ENCODE results near the gene HADHA.

Gene HADHA

GRCh38 chr2:26176279-26176615 lies 68.2 kb downstream of the HADHA start:
- no peak overlapping the region for H2BK5ac ChIP-seq (ENCODE audit: low read length)
- H3K14ac ChIP-seq (ENCODE audit: low read length) = no peak overlapping the region
- H2AFZ ChIP-seq (ENCODE audit: low read length) = no peak overlapping the region
- peaks cover 12% of the 10 kb centered on the region for H3K79me1 ChIP-seq (ENCODE audit: low read depth, low read length)
- no peak overlapping the region for H4K8ac ChIP-seq (ENCODE audit: low read depth, low read length)
- peak overlapping the region; percentile 53 for H3K9ac ChIP-seq (ENCODE audit: low read depth, low read length, poor library complexity)
- H3K9me3 ChIP-seq (replicated peaks in 1 of 2; ENCODE audit: control insufficient read depth in 2 of 2, insufficient read depth in 1 of 2, low read depth in 1 of 2, low read length in 2 of 2) = no peaks in the 10 kb centered on the region
- H2BK12ac ChIP-seq (ENCODE audit: low read length) = no peak overlapping the region
- no peak overlapping the region for H3K27ac ChIP-seq (replicated peaks; ENCODE audit: low read length)
- no peak overlapping the region for H3K4me3 ChIP-seq (ENCODE audit: low read length in 2 of 2)
- H4K91ac ChIP-seq (ENCODE audit: low read depth, low read length, poor library complexity) = no peak overlapping the region
- peak overlapping the region; percentile 44 for H3K18ac ChIP-seq (ENCODE audit: low read length)
- no peak overlapping the region for H2AK5ac ChIP-seq (ENCODE audit: low read depth, low read length)
- peaks cover 35 to 36% of the 10 kb centered on the region in 2 donors for H3K4me1 ChIP-seq (ENCODE audit: control insufficient read depth in 2 of 2, insufficient read depth in 1 of 2, low read depth in 1 of 2, low read length in 2 of 2)
- no peak overlapping the region for H3K4me2 ChIP-seq (ENCODE audit: insufficient read depth, low read length, poor library complexity, severe bottlenecking)
- WGBS, 2 donors (ENCODE audit: extremely low coverage in 2 of 2, insufficient read length in 2 of 2, insufficient replicate concordance in 1 of 2) = no CpG with 5 or more reads among the region's 11 CpGs
- no peak overlapping the region for H3K4ac ChIP-seq (ENCODE audit: low read length)
- no peak overlapping the region for H2BK15ac ChIP-seq (ENCODE audit: low read length)
- H3K36me3 ChIP-seq (replicated peaks in 1 of 2; ENCODE audit: control insufficient read depth in 2 of 2, insufficient read depth in 2 of 2, low read length in 2 of 2) = peaks cover 15 to 29% of the 10 kb centered on the region in 2 donors
- DNase-seq (ENCODE audit: low spot score) = no peak
- H3K27me3 ChIP-seq (ENCODE audit: control insufficient read depth in 3 of 3, insufficient read depth in 3 of 3, low read depth in 1 of 3, low read length in 3 of 3) = peaks cover 0 to 2% (median 0%) of the 10 kb centered on the region in 3 experiments
- H3K23ac ChIP-seq (ENCODE audit: low read depth, low read length, poor library complexity) = no peak overlapping the region
- no peak overlapping the region for H2BK120ac ChIP-seq (ENCODE audit: low read depth, low read length)

DNA sequence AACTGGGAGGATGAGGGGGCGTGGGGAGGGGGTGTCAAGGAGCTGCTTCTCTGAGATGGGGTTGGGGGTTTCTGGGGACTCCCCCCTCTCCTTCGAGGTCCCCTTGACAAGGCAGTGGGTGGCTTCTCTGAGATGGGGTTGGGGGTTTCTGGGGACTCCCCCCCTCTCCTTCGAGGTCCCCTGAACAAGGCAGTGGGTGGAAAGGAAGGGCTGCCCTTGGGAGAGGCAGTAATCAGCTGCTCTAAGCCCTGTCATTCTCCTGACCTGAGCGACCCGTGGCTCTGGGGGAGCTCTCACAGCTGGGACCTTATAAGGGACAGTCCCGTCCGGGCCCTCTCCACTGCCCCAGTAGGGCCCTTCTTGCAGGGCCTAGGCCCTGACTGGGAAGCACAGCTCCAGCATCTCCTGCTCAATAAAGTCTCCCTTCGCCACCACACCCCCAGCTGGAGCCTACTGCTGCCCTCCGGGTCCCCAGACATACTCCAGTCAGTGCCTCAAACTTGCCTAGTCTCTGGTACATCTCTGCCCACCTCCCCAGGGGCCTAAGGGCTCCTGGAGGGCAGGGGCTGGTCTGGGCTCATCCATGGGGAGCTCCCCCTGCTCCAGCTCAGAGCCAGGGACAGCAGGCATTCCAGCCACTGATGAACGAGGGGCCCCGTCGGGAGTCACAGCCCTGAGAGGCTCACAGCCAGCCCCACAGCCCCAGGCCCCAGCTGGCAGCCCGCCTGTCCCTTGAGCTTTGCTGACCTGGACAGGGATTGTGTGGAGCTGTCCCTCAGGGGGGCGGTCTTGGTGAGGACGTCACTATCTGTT lies 68.8 kb downstream of the HADHA start:
- WGBS, 2 donors (ENCODE audit: extremely low coverage in 2 of 2, insufficient read length in 2 of 2, insufficient replicate concordance in 1 of 2) = no CpG with 5 or more reads among the region's 15 CpGs

GRCh38 chr2:26174691-26175465 lies 69.6 kb downstream of the HADHA start:
- Histone ChIP-seq H3K9me3 (replicated peaks in 1 of 2; ENCODE audit: control insufficient read depth in 2 of 2, insufficient read depth in 1 of 2, low read depth in 1 of 2, low read length in 2 of 2) (no peaks in the 10 kb centered on the region), H3K36me3 (replicated peaks in 1 of 2; ENCODE audit: control insufficient read depth in 2 of 2, insufficient read depth in 2 of 2, low read length in 2 of 2) (peaks cover 7 to 21% of the 10 kb centered on the region in 2 donors), H4K8ac (ENCODE audit: low read depth, low read length) (no peak overlapping the region), H3K23ac (ENCODE audit: low read depth, low read length, poor library complexity) (no peak overlapping the region), H2AFZ (ENCODE audit: low read length) (no peak overlapping the region), H2BK5ac (ENCODE audit: low read length) (peak overlapping the region; percentile 90), H2AK5ac (ENCODE audit: low read depth, low read length) (no peak overlapping the region), H3K9ac (ENCODE audit: low read depth, low read length, poor library complexity) (peak overlapping the region; percentile 88), H3K4me3 (ENCODE audit: low read length in 2 of 2) (peak overlapping the region; percentile 76 to 93), H3K79me1 (ENCODE audit: low read depth, low read length) (peaks cover 11% of the 10 kb centered on the region), H2BK15ac (ENCODE audit: low read length) (no peak overlapping the region), H2BK12ac (ENCODE audit: low read length) (no peak overlapping the region), H3K4ac (ENCODE audit: low read length) (no peak overlapping the region), H3K4me2 (ENCODE audit: insufficient read depth, low read length, poor library complexity, severe bottlenecking) (peak overlapping the region; percentile 93), H3K4me1 (ENCODE audit: control insufficient read depth in 2 of 2, insufficient read depth in 1 of 2, low read depth in 1 of 2, low read length in 2 of 2) (peaks cover 30 to 34% of the 10 kb centered on the region in 2 donors), H3K18ac (ENCODE audit: low read length) (peak overlapping the region; percentile 1), H4K91ac (ENCODE audit: low read depth, low read length, poor library complexity) (no peak overlapping the region), H3K14ac (ENCODE audit: low read length) (no peak overlapping the region), H2BK120ac (ENCODE audit: low read depth, low read length) (no peak overlapping the region), H3K27ac (replicated peaks; ENCODE audit: low read length) (no peak overlapping the region), H3K27me3 (ENCODE audit: control insufficient read depth in 3 of 3, insufficient read depth in 3 of 3, low read depth in 1 of 3, low read length in 3 of 3) (peaks cover 0 to 2% (median 0%) of the 10 kb centered on the region in 3 experiments)
- WGBS, 2 donors (ENCODE audit: extremely low coverage in 2 of 2, insufficient read length in 2 of 2, insufficient replicate concordance in 1 of 2) = no CpG with 5 or more reads among the region's 10 CpGs
- DNase-seq (ENCODE audit: low spot score) = no peak

More for the DNA sequence above, 68.8 kb downstream of the HADHA start:
- H3K4me3 ChIP-seq (ENCODE audit: low read length in 2 of 2) = no peak overlapping the region
- no peak overlapping the region for H3K27ac ChIP-seq (replicated peaks; ENCODE audit: low read length)
- no peak overlapping the region for H2AFZ ChIP-seq (ENCODE audit: low read length)
- H3K79me1 ChIP-seq (ENCODE audit: low read depth, low read length) = peaks cover 11% of the 10 kb centered on the region
- peaks cover 11 to 26% of the 10 kb centered on the region in 2 donors for H3K36me3 ChIP-seq (replicated peaks in 1 of 2; ENCODE audit: control insufficient read depth in 2 of 2, insufficient read depth in 2 of 2, low read length in 2 of 2)
- no peak overlapping the region for H3K14ac ChIP-seq (ENCODE audit: low read length)
- no peak overlapping the region for H3K4ac ChIP-seq (ENCODE audit: low read length)
- no peak overlapping the region for H3K4me2 ChIP-seq (ENCODE audit: insufficient read depth, low read length, poor library complexity, severe bottlenecking)
- peak overlapping the region; percentile 45 for H3K18ac ChIP-seq (ENCODE audit: low read length)
- H2BK5ac ChIP-seq (ENCODE audit: low read length) = no peak overlapping the region
- DNase-seq (ENCODE audit: low spot score) = no peak
- no peak overlapping the region for H4K8ac ChIP-seq (ENCODE audit: low read depth, low read length)
- H3K9me3 ChIP-seq (replicated peaks in 1 of 2; ENCODE audit: control insufficient read depth in 2 of 2, insufficient read depth in 1 of 2, low read depth in 1 of 2, low read length in 2 of 2) = no peaks in the 10 kb centered on the region
- H4K91ac ChIP-seq (ENCODE audit: low read depth, low read length, poor library complexity) = no peak overlapping the region
- H2BK120ac ChIP-seq (ENCODE audit: low read depth, low read length) = no peak overlapping the region
- no peak overlapping the region for H3K9ac ChIP-seq (ENCODE audit: low read depth, low read length, poor library complexity)
- peaks cover 35 to 36% of the 10 kb centered on the region in 2 donors for H3K4me1 ChIP-seq (ENCODE audit: control insufficient read depth in 2 of 2, insufficient read depth in 1 of 2, low read depth in 1 of 2, low read length in 2 of 2)
- H2BK12ac ChIP-seq (ENCODE audit: low read length) = no peak overlapping the region
- H3K27me3 ChIP-seq (ENCODE audit: control insufficient read depth in 3 of 3, insufficient read depth in 3 of 3, low read depth in 1 of 3, low read length in 3 of 3) = no peaks in the 10 kb centered on the region
- H2BK15ac ChIP-seq (ENCODE audit: low read length) = no peak overlapping the region
- H2AK5ac ChIP-seq (ENCODE audit: low read depth, low read length) = no peak overlapping the region
- no peak overlapping the region for H3K23ac ChIP-seq (ENCODE audit: low read depth, low read length, poor library complexity)
